Measurements from ENCODE around the gene MAN1C1. TPM values are rescaled to one million over a fixed set of nuclear protein-coding genes. Genes with fewer than 3 reads are reported as not detected.

The MAN1C1 gene
- total and polyA plus RNA-seq, 2 donors (not counting 3 experiments of a cell fraction or from before 2014, with no cell fraction given), result 1.5 to 4.0 TPM

DNA sequence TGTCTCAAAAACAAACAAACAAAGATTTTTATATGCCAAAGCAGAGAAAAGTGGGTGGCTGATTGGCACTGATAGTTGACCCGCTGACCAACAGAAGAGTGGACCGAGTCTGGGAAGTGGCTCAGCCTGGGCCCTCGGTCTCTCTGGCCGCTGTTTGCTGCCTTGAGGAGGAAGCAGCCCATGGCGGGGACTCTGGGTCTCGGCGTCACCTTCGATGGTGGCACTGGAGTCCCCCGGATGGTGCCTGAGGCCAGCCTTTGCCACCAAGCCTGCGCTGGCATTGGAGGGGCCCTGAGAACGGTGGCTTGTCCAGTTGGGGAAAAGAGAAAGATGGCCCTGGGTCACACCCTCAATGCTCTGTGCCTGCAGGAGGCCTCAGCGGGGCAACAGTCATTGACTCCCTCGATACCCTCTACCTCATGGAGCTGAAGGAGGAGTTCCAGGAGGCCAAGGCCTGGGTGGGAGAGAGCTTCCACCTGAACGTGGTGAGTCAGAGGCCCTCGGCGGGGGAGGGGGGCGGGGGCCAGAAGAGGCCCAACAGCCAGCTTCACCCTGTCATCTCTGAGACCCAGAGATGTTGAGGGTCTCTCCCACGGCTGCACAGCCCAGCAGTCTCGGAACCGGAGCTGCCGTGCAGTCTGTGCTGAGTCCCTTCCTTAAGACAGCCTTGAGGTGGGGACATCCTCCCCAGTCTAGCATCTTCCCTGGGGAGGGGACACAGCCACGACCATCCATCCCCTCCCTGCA lies 129.9 kb downstream of the MAN1C1 start:
- Histone ChIP-seq H3K4me3 (replicated peaks in 1 of 3; ENCODE audit: insufficient read depth in 1 of 3, low read depth in 1 of 3, low read length in 3 of 3) (no peak overlapping the region), H3K4me1 (ENCODE audit: control insufficient read depth, extremely low read depth, insufficient read depth, low read length) (no peaks in the 10 kb centered on the region), H3K9ac (replicated peaks; ENCODE audit: extremely low read depth, insufficient read depth, low read length) (no peak overlapping the region), H3K79me2 (ENCODE audit: control insufficient read depth, insufficient read depth, low read length) (no peaks in the 10 kb centered on the region), H3K27me3 (ENCODE audit: control insufficient read depth in 2 of 2, insufficient read depth in 2 of 2, low read length in 2 of 2) (peaks cover 0 to 3% of the 10 kb centered on the region in 2 experiments), H3K27ac (ENCODE audit: insufficient read depth, low read depth, low read length) (no peak overlapping the region), H3K9me1 (replicated peaks; ENCODE audit: control insufficient read depth, extremely low read depth, insufficient read depth, low read length) (no peaks in the 10 kb centered on the region), H2AFZ (ENCODE audit: low read depth, low read length) (no peak overlapping the region), H3K4me2 (ENCODE audit: insufficient read depth, low read length) (no peak overlapping the region), H3K36me3 (ENCODE audit: control insufficient read depth in 2 of 2, extremely low read depth in 1 of 2, insufficient read depth in 2 of 2, low read length in 2 of 2) (no peaks in the 10 kb centered on the region), H3K9me3 (replicated peaks; ENCODE audit: control insufficient read depth, insufficient read depth, low read length) (no peaks in the 10 kb centered on the region), H4K20me1 (replicated peaks; ENCODE audit: control insufficient read depth, extremely low read depth, insufficient read depth, low read length) (no peaks in the 10 kb centered on the region)
- intact Hi-C loops (cut with micrococcal nuclease), result no loop called here
- FAIRE-seq, result no peak
- no TSS peak for BruUV-seq (replicated peaks)
- POLR2A ChIA-PET, result interaction anchor here (0.7 kb wide), 1 partner anchor 136 kb away, joined by 4 read pairs; no protein-coding TSS in a partner anchor
- CTCF ChIA-PET, result interaction anchor here (0.6 to 2.3 kb wide), 2 partner anchors 10 to 177 kb away, joined by 3 to 7 read pairs; no protein-coding TSS in a partner anchor
- dilution Hi-C loops (cut with MboI; ENCODE audit: extremely low pct_ligation_motif_present, low sequenced_read_pairs), result no loop called here
- no peak for DNase-seq (ENCODE audit: low read depth, low spot score)
- no peak for TF ChIP-seq EZH2 (IDR thresholded peaks at IDR 0.05; ENCODE audit: borderline replicate concordance, low read depth, low read length, severe bottlenecking)
- TF ChIP-seq JUN (IDR thresholded peaks at IDR 0.05; ENCODE audit: borderline replicate concordance, insufficient read depth, insufficient read length, low read depth), result no peak
- TF ChIP-seq GATA2 (IDR thresholded peaks at IDR 0.05; ENCODE audit: insufficient read depth, insufficient read length, low read depth, low read length), result no peak
- TF ChIP-seq FOS (IDR thresholded peaks at IDR 0.05; ENCODE audit: borderline replicate concordance, insufficient read depth, low read length), result no peak
- TF ChIP-seq, protein P1, sequence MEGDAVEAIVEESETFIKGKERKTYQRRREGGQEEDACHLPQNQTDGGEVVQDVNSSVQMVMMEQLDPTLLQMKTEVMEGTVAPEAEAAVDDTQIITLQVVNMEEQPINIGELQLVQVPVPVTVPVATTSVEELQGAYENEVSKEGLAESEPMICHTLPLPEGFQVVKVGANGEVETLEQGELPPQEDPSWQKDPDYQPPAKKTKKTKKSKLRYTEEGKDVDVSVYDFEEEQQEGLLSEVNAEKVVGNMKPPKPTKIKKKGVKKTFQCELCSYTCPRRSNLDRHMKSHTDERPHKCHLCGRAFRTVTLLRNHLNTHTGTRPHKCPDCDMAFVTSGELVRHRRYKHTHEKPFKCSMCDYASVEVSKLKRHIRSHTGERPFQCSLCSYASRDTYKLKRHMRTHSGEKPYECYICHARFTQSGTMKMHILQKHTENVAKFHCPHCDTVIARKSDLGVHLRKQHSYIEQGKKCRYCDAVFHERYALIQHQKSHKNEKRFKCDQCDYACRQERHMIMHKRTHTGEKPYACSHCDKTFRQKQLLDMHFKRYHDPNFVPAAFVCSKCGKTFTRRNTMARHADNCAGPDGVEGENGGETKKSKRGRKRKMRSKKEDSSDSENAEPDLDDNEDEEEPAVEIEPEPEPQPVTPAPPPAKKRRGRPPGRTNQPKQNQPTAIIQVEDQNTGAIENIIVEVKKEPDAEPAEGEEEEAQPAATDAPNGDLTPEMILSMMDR (IDR thresholded peaks at IDR 0.05; ENCODE audit: extremely low read depth in 1 of 2, insufficient read depth in 1 of 2, low read depth in 1 of 2, low read length in 2 of 2), result no peak
- no peak for TF ChIP-seq POLR2A (IDR thresholded peaks at IDR 0.05; ENCODE audit: low read depth, low read length)
- no peak for TF ChIP-seq MYC (IDR thresholded peaks at IDR 0.05; ENCODE audit: low read depth, low read length)
- TF ChIP-seq POLR2AphosphoS5 (IDR thresholded peaks at IDR 0.05; ENCODE audit: insufficient read depth, low read depth, low read length), result no peak
- TF ChIP-seq, protein P2, sequence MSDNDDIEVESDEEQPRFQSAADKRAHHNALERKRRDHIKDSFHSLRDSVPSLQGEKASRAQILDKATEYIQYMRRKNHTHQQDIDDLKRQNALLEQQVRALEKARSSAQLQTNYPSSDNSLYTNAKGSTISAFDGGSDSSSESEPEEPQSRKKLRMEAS (IDR thresholded peaks at IDR 0.05; ENCODE audit: insufficient read depth, insufficient read length), result no peak

All from endothelial cell of umbilical vein (primary cell).